Transverse colon (tissue), 4 donors: ENCODE data around the gene TRABD2B. TPM values are rescaled to one million over a fixed set of nuclear protein-coding genes. Genes with fewer than 3 reads are reported as not detected.

Source experiments
- DNase-seq: peaks from one replicate; pipeline ENCODE4 v3.0.0-alpha.2; 2019
- H3K27ac ChIP-seq, 4 donors: fragments of 200-600 bp; sonication (generic); 2 replicates each; pipeline ENCODE4 v1.5.1; 2016 to 2018; ENCODE audit warnings: inconsistent platforms in 4 of 4
- H3K27me3 ChIP-seq: fragments of 200-600 bp; sonication (generic); 2 replicates; pipeline ENCODE4 v1.5.1; 2017; ENCODE audit warnings: inconsistent platforms
- H3K36me3 ChIP-seq, 4 donors: fragments of 200-600 bp; sonication (generic); 2 replicates each; pipeline ENCODE4 v1.5.1; 2017 to 2019; ENCODE audit warnings: inconsistent platforms in 4 of 4
- H3K4me1 ChIP-seq, 4 donors: fragments of 200-600 bp; sonication (generic); 2 replicates each; pipeline ENCODE4 v1.5.1; 2017 to 2020; ENCODE audit warnings: inconsistent platforms in 4 of 4
- H3K4me3 ChIP-seq, 4 donors: fragments of 200-600 bp; sonication (generic); 1 replicate in 1 of 4; 2 replicates in 3 of 4; pipeline versions ENCODE4 v1.5.1 to v1.6.1; 2017 to 2019; ENCODE audit warnings: inconsistent platforms in 4 of 4
- H3K9me3 ChIP-seq, 2 donors: fragments of 200-600 bp; sonication (generic); 2 replicates each; pipeline ENCODE4 v1.5.1; 2017 to 2019; ENCODE audit warnings: inconsistent platforms in 2 of 2
- EP300 ChIP-seq: sonication (generic); formaldehyde crosslinking; IDR thresholded peaks from one replicate; pipeline ENCODE4 v1.6.1; 2017; ENCODE audit warnings: antibody characterized with exemption, low read depth
- POLR2A ChIP-seq: fragments of 450-650 bp; IDR thresholded peaks from one replicate; pipeline ENCODE4 v1.6.1; 2016; ENCODE audit warnings: antibody characterized with exemption, mild to moderate bottlenecking, moderate library complexity
- POLR2AphosphoS5 ChIP-seq, 3 donors: sonication (generic); formaldehyde crosslinking; IDR thresholded peaks; one replicate each; pipeline ENCODE4 v1.6.1; 2016; ENCODE audit warnings: antibody characterized with exemption in 3 of 3
- WGBS, 2 donors: methylation state at CpG; one replicate each; pipeline ENCODE4 v1.1.5; 2018; ENCODE audit warnings: low coverage in 1 of 2; 5-methylcytosine and 5-hydroxymethylcytosine counted together
- in situ Hi-C, 4 donors: fragments of 200-750 bp; cut with MboI; loops; one replicate each; pipeline versions ENCODE4 v1.15.0 to v1.15.1; 2017; ENCODE audit warnings: low sequenced_read_pairs in 3 of 4, low pct_ligation_motif_present in 1 of 4, low pct_unique_long_range_greater_than_20kb in 1 of 4
- intact Hi-C: fragments of 100-400 bp; cut with DNase I; formaldehyde crosslinking; loops from one replicate; pipeline ENCODE4 v1.15.1; 2023; ENCODE audit warnings: low total_unique reads
- total RNA-seq, 4 donors: library from RNA; depleted of rRNA; stranded (reverse); fragments of >200 nt; gene quantifications; one replicate each; pipeline ENCODE4 v1.1.0, GENCODE V29; 2016
- TF ChIP-seq, protein P1 (sequence below), 5 experiments: fragments of 200-600 bp in 3 of 5; fragments of 450-650 bp in 2 of 5; sonication (generic) in 3 of 5; IDR thresholded peaks; 1 replicate in 2 of 5; 2 replicates in 3 of 5; pipeline ENCODE4 v1.5.1; 2016 to 2017; ENCODE audit warnings: antibody characterized with exemption in 5 of 5, inconsistent platforms in 3 of 5, mild to moderate bottlenecking in 2 of 5, moderate library complexity in 1 of 5

Gene TRABD2B
- total RNA-seq, 4 donors from 2014 or later, result 0.27 to 0.48 (median 0.37) TPM; not detected in 1

DNA sequence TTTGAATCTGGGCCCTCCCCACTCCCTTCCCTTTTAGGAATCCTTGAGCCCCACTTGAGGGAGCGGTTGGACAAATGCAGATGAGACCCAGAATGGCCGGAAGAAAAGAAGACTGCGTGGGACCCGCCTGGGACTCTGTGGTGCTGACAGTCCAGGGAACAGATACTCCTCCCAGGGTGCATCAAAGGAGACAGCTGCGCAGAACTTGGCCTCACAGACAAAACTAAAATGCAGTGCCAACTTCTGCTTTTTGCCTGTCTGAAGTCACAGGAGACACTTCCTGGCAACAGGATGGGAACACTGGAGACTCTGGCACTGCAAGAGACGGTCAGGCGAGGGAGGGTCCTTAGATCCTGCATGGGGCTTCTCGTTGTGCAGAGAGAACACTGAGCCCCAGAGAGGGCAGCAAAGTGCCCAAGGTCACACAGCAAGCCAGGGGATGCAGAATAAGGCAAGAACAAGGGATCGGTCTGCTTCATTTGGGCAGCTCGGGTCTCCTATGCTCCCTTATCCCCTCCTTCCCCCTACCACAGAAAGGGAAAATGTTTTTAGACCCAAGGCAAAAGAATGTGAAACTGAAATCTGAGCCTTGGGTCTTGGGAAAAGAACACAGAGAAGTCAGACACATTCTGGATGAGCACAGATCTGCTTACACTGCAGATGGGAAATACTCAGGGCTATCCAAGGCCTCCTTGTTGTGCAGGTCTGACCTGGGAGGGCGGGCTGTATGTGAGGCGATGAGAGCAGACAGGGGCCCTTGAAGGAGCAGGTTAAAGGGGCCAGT, 182.4 kb downstream of the TRABD2B start:
- Histone ChIP-seq H3K9me3 (no peaks in the 10 kb centered on the region), H3K4me3 (no peak overlapping the region), H3K36me3 (no peaks in the 10 kb centered on the region), H3K27me3 (no peaks in the 10 kb centered on the region), H3K4me1 (peaks cover 0 to 12% (median 3%) of the 10 kb centered on the region in 4 donors), H3K27ac (no peak overlapping the region)
- intact Hi-C loops, result no loop called here
- in situ Hi-C loops, result no loop called here
- no peak for DNase-seq
- TF ChIP-seq POLR2AphosphoS5 (IDR thresholded peaks at IDR 0.05), result no peak
- TF ChIP-seq EP300, result no peak
- TF ChIP-seq POLR2A, result no peak
- TF ChIP-seq, protein P1, sequence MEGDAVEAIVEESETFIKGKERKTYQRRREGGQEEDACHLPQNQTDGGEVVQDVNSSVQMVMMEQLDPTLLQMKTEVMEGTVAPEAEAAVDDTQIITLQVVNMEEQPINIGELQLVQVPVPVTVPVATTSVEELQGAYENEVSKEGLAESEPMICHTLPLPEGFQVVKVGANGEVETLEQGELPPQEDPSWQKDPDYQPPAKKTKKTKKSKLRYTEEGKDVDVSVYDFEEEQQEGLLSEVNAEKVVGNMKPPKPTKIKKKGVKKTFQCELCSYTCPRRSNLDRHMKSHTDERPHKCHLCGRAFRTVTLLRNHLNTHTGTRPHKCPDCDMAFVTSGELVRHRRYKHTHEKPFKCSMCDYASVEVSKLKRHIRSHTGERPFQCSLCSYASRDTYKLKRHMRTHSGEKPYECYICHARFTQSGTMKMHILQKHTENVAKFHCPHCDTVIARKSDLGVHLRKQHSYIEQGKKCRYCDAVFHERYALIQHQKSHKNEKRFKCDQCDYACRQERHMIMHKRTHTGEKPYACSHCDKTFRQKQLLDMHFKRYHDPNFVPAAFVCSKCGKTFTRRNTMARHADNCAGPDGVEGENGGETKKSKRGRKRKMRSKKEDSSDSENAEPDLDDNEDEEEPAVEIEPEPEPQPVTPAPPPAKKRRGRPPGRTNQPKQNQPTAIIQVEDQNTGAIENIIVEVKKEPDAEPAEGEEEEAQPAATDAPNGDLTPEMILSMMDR (IDR thresholded peaks at IDR 0.05), result no peak
- 71 to 100% methylated on average over 2 to 12 of the region's 12 CpGs for WGBS, 2 donors

DNA sequence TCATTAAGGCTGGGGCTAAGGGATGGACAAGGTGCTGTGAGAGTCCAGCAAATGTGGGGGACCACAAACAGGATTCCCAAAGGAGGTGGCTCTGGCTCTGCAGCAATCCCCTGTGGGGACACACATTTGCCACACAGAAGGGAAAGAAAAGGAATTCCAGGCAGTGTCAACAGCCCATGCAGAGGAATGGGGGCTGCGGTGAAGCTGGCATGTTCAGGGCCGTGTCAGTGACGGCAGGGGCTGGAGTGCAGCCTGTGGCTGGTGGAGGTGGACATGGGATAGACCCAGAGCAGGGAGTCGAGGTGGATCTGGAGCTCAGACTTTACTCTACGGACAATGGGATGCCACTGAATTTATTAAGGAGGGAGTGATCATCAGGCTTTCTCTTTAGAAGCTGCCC, 183.2 kb downstream of the TRABD2B start:
- TF ChIP-seq POLR2A (no peak), EP300 (no peak)
- intact Hi-C loops, result no loop called here
- DNase-seq, result no peak

GRCh38 chr1:47812904-47813514, 184.2 kb downstream of the TRABD2B start:
- Histone ChIP-seq H3K4me3 (no peak overlapping the region), H3K27me3 (no peaks in the 10 kb centered on the region), H3K9me3 (no peaks in the 10 kb centered on the region), H3K36me3 (no peaks in the 10 kb centered on the region), H3K27ac (no peak overlapping the region), H3K4me1 (peaks cover 0 to 22% (median 7%) of the 10 kb centered on the region in 4 donors)
- 79 to 81% methylated on average over 6 to 7 of the region's 7 CpGs for WGBS, 2 donors
- intact Hi-C loops (no loop called here), in situ Hi-C loops (no loop called here)
- TF ChIP-seq, protein P1 (IDR thresholded peaks at IDR 0.05), result no peak
- TF ChIP-seq EP300 (no peak), POLR2A (no peak)
- no peak for DNase-seq

More for the DNA sequence above, 183.2 kb downstream of the TRABD2B start:
- Histone ChIP-seq H3K27me3 (no peaks in the 10 kb centered on the region), H3K4me1 (peaks cover 0 to 20% (median 7%) of the 10 kb centered on the region in 4 donors), H3K9me3 (no peaks in the 10 kb centered on the region), H3K4me3 (no peak overlapping the region), H3K27ac (no peak overlapping the region), H3K36me3 (no peaks in the 10 kb centered on the region)
- in situ Hi-C loops, result no loop called here
- 86% methylated on average over 5 of the region's 5 CpGs; no CpG with 5 or more reads in 1 of the 2 donors for WGBS, 2 donors

DNA sequence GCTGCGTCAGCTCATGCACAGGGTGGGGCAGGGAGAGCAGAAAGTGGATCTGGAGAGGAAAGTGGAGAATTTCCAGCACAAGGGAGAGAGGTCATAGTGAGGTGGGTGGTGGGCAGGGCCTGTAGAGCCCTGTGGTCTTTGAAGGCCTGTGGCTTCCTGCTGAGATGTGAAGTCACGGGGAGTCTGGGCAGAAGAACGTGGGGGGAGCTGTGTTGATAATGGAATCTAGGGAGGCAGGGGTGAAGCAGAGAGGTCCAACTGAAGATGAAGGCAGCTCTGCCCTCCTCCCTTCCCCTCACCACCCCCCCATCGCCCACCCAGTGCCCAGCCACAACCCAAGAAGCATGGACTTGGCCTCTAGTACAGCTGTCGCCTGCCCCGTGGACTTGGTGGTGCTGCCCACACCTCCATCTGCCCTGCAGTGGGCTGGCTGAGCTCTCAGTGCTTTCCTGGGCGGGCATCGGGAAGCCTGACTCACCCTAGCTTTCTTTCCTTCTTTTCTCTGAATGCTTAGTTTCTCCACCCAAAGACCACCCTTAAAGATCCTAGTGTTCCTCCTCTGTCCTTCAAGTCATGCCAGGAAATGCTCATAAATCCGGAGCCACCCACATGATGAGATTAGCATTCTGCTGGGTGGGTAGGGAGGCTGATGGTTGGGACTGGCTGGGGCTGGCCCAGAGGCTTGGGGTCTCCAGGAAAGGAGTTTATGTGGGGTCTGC, 186.1 kb downstream of the TRABD2B start:
- 79 to 100% methylated on average over 2 to 9 of the region's 9 CpGs for WGBS, 2 donors
- DNase-seq, result no peak
- TF ChIP-seq, protein P1 (IDR thresholded peaks at IDR 0.05), result no peak
- TF ChIP-seq POLR2A, result no peak
- no peak for TF ChIP-seq POLR2AphosphoS5 (IDR thresholded peaks at IDR 0.05)
- no peak for TF ChIP-seq EP300

More for the DNA sequence above, 186.1 kb downstream of the TRABD2B start:
- Histone ChIP-seq H3K36me3 (no peaks in the 10 kb centered on the region), H3K27ac (peak overlapping the region in 2 of 4 donors; percentile 25 to 53), H3K27me3 (no peaks in the 10 kb centered on the region), H3K4me1 (peaks cover 0 to 22% (median 7%) of the 10 kb centered on the region in 4 donors), H3K9me3 (no peaks in the 10 kb centered on the region), H3K4me3 (no peak overlapping the region)
- in situ Hi-C loops (no loop called here), intact Hi-C loops (no loop called here)
